ENCODE results near the gene RSL1D1.

Gene RSL1D1
- total RNA-seq: 216 reads per million, percentile 93 among the genes with 10 or more reads in this experiment

- DNase-seq: peak; percentile 88
These were observed at the start of gene RSL1D1 for GRCh38 chr16:11851294-11852091. TSS of gene RSL1D1 (minus strand) at chr16:11851542. CDS start at chr16:11851512, 30 bp downstream.

DNA sequence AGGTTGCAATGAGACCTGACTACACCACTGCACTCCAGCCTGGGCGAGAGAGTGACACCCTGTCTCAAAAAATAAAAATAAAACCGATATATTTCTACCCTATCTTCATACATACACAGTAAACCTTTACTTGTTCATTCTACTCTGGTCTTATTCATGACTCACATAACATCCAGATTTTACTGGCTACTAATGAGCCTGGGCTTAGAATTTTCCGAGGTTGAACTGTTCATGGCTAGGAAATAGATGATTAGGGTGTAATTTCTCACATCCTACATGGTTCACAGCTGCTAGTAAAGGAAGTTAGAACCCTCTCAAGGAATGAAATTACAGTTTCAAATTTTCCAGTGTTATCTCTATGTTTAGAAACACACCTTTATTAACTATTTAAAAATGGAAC lies 49.7 kb upstream of the RSL1D1 start:
- no peak for DNase-seq

DNA sequence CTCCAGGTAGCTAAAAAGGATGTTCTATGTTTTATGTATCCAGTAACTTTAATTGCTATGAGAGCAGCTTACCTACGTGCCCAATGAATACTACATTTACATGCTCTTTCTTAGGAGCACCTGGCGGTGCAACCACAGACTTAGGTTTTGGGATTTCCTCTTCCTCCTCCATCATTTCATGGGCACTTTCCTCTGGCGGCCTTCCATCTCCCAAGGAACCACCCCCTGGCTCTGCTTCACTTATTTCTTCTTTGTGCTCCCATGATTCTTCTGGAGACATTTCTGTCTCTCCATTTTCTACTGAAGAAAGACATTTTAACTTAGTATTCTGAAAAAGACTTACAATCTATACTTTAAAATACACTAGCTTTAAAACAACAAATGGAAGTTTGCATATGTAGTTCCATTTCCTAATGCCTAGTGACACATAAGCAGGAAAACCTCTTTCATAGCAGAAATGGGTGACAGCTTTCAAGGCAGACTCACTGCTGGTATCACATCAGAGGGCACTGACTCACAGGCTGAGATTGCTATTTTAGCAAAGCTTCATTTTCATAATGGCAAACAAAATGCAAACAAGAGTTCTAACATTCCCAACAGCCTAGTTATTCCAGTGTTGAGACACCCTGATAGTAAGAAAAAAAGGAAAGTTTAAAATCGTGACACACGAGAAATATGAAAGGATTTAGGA lies 45.3 kb upstream of the RSL1D1 start:
- no peak for DNase-seq

DNA sequence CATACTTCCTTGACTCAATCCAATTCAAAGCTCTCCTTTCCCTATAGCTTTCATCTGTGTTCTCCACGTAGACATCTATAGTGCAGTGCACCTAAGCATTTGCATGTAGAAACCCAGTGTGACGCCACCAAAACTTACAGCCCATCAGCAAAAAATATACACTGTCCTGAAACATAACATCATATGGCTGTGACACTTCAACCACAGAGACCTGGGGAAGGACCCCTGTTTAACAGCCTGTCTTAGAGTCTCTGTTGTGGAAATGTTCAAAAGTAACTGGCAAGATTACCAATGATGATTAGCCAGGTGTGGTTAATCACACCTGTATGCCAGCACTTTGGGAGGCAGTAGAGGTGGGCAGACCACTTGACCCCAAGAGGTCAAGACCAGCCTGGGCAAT lies 42.2 kb upstream of the RSL1D1 start:
- no peak for DNase-seq

DNA sequence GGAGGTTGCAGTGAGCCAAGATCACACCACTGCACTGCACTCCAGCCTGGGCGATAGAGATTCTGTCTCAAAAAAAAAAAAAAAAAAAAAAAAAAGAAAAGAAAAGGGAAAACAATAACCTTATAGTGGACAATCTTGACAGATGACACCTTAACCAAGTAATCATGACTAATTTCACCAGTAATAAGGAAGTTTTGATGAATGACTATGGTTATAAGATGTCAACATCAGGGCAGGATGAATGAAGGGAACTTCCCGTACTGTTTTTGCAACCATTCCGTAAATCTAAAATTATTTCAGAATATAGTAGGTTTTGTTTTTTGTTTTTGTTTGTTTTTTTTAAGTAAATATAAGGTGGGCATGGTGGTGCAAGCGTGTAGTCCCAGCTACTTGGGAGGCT lies 41.4 kb upstream of the RSL1D1 start:
- DNase-seq: no peak

DNA sequence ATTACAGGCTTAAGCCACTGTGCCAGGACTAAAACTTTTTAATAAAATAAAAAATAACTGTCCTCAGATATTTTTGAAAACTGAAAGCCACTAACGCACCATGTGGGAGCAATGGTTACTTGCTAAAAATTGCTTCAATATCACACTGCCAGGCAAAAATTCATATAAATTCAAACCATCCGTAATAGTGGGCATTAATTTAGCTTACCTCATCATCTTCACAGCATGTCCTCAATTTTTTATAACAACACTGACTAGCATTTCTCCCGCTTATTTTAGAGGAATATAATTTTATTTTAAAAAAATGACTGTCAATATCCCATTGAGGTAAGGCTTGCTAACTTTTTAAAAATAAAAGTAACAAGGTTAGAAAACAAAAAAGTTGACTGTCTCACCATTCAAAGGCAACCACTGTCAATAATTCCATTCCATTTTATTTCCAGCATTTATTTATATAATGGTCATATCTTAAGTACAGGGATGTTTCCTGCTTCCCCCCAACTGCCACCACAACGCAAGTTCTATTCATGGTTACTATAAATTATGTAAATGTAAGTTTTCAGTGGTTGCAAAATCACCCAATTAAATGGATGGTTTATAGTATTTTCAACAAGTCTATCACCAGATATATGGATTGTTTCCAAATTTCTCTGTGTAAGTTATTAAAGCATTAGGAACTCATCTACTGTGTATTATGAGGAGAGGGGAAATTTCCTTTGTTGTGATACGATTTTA lies 39.1 kb upstream of the RSL1D1 start:
- no peak for DNase-seq

DNA sequence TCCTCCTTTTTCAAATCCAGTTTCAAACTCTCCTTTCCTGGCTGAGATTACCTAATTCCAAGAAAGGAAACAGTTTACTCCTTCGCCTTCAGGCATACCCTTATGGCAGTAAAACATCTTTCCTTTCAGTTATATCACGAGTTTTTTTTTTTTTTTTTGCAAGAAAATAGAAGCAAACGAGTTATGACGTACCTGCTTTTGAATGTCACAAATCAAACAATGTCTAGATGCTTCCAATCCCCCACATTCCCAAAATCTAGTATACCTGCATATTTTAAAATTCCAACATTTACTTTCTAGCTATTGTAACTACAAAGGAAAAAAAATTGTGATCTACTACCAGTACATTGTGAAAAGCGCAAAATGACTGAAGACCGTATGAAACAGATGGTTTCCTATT lies 35.5 kb upstream of the RSL1D1 start:
- no peak for DNase-seq

DNA sequence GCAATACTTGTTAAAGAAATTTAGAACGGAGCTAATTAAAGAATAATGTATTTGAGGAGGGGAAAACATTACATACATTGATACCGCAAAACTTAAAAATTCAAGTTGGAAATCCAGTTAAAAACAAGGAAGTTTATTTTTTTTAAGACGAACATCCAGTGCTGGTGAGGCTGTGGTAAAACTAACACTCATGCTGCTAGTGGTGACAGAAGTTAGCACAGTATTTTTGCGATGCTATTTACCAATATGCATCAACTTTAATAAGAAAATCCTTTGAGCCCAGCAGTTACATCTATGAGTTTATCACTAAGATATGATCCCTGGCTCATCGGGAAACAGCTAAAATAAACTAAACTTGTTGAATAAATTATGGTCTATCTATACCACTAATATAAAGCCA lies 32.7 kb upstream of the RSL1D1 start:
- no peak for DNase-seq

- no peak for DNase-seq
These were observed 28.7 kb upstream of the RSL1D1 start for GRCh38 chr16:11880007-11880406.

DNA sequence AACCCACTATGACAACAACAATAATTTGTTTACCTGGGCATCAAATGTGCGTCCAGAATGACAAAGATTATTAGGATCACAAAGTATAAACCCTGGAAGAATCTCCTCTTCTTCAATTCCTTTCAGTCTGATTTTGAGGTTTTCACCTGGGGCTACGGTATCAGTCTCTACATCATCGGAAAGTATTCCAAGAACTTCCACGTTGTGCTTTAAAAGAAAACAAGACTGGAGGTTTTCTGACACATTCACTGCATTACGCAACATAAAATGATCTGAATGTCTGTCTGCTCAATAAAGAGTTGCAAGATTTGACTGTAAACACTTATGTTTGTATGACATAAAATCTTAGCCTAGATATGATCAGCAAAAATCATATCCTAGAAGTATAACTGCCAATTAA lies 26.0 kb upstream of the RSL1D1 start:
- DNase-seq: no peak

GRCh38 chr16:11876306-11876705 lies 25.0 kb upstream of the RSL1D1 start:
- DNase-seq: no peak

- no peak for DNase-seq
These were observed 24.4 kb upstream of the RSL1D1 start for GRCh38 chr16:11875721-11876120.

- no peak for DNase-seq
These were observed 19.9 kb upstream of the RSL1D1 start for GRCh38 chr16:11871193-11871592.

- no peak for DNase-seq
These were observed 19.1 kb upstream of the RSL1D1 start for GRCh38 chr16:11870399-11870798.

DNA sequence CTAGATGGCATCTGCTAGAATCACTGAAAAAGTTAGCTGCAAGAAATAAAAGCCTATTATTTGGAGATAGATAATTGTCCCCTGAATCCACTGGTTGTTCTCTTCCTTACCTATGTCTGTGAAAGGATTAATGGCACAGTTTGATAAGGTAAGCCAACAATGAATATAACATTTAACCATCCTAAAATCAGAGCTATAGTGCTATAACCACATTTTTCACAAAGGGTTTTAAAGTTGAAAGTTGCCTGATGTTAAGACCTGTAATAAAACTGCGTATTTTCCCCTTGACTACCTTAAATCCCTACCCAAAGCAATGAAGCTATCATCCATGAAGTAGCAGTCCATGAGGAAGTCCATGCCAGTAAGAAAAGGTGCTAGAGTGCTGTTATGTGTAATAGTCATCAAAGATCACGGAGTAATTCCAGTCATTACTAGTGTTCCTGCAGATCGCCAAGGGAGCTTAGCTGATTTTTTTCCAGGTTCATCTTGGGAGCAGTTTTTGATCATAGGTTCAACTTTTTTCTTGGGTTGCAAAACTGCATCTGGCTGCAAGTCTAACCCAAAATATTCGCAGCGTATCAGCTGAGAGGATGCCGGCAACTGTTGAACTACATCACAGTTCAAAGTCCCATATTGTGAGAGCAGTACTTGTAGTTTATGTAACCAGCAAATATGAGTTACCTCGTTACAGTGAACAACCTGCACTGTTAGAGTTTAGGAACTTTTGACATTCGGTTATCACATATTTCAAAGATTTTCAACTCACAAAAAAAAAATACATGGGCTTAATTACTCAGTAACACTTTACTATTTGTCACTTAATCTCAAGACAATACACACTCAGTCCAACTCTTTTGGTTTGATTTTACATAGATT lies 18.2 kb upstream of the RSL1D1 start:
- DNase-seq: no peak

GRCh38 chr16:11868412-11868980 lies 17.2 kb upstream of the RSL1D1 start:
- DNase-seq: no peak

- DNase-seq: no peak
These were observed 11.1 kb upstream of the RSL1D1 start for GRCh38 chr16:11862489-11862888.

DNA sequence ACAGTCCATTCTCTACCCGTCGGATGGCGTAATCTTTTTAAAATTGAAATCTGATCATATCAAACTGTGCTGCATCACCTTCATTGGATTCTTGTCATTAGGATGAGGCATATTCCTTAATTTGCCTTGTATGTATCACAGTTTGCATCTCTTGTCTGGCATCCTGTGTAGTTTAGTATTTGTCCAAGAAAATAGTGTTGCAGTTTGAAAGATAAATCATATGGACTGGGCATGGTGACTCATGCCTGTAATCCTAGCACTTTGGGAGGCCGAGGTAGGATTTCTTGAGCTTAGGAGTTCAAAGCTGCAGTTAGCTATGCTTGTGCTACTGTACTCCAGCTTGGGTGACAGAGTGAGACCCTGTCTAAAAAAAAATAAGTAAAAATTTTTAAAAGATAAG lies 5.8 kb upstream of the RSL1D1 start:
- DNase-seq: no peak

DNA sequence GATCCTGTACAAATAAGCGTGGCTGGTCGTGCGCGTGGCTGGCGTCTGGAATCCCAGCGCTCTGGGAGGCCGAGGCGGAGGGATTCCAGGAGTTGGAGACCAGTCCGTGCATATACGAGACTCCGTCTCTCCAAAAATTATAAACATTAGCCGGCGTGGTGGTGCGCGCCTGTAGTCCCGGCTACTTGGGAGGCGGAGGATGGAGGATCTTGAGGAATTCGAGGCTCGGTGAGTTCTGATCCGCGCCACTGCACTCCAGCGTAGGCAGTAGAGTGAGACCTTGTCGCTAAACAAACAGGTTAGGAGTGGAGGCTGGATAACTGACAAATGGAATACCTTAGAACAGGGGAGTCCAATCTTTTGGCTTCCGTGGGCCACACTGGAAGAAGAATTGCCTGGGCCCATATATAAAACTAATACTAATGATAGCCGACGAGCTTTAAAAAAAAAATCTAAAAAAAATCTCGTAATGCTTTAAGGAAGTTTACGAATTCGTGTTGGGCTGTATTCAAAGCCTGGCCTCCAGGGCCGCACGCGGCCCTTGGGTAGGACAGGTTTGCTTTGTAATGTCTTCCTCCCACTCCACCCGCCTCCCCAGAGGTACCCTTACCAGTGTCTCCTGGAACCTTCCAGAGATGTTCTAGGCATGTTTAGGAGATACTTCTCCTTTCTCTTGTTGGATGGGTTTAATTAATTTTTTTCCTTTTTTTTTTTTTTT lies 909 bp upstream of the RSL1D1 start:
- DNase-seq: no peak

- no peak for DNase-seq
These were observed 2.5 kb downstream of the RSL1D1 start for GRCh38 chr16:11848842-11849241.

DNA sequence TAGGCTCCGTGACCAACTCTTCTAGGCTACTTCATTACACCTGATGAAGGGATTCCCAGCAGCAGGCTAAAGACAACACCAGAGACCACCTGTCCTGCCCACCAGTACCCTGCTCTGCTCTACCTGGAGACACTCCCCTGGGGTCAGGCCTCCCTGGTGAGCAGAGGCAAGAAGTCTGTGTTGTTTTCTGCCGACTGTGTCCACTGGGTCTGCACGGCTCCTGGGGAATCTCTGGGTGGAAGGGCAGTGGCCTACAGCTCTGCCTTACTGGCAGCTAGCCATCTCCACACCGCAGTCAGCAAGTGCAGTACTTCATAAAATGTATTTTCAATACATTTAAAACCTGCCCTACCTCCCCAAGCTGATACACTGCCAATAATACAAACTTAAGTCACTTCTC lies 6.8 kb downstream of the RSL1D1 start:
- no peak for DNase-seq

DNA sequence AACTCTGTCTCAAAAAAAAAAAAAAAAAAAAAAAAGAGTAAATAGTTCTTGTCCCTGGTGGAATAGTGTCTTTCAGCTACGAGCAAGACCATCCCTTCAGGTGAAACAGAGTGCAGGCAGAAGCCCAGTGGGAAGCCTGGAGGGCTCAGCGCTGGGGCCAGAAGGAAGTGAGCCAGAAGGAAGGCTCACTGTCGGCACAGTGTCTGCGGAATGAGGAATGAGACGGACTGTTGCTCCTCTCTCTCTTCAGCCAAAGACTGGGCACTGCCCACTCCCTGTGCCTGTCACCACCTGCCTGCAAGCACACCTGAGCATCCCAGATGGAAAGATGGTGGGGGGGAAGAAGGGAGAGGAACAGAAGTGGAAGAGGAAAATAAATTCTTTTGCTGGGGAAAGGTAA lies 7.5 kb downstream of the RSL1D1 start:
- DNase-seq: no peak
